Astrocyte of the spinal cord (primary cell): ENCODE data around the gene ADGRB3.
A peak's percentile ranks its signal among the peaks of the same experiment; 100 is the strongest.
"Not testable (repeated sequence)": the region's sequence is repeated elsewhere in the genome, so short reads cannot be mapped to it uniquely, and the experiment has no call there.

ENCODE experiments used
- DNase-seq: peaks from one replicate; pipeline ENCODE4 v3.0.0; 2011; ENCODE audit warnings: low read depth, low spot score
- H3K4me3 ChIP-seq: 2 replicates; pipeline ENCODE4 v1.5.1; 2011; ENCODE audit warnings: low read depth, mild to moderate bottlenecking, low read length, moderate library complexity
- in situ Hi-C: cut with HindIII; loops from 2 replicates; pipeline ENCODE4 v1.10.0; 2017; ENCODE audit warnings: low sequenced_read_pairs
- TF ChIP-seq, protein P1 (sequence below): IDR thresholded peaks from 2 replicates; pipeline ENCODE4 v1.5.1; 2012; ENCODE audit warnings: low read depth, mild to moderate bottlenecking, low read length, inconsistent platforms

ADGRB3 gene

GRCh38 chr6:69276204-69276603 lies 641.1 kb downstream of the ADGRB3 start:
- TF ChIP-seq, protein P1, sequence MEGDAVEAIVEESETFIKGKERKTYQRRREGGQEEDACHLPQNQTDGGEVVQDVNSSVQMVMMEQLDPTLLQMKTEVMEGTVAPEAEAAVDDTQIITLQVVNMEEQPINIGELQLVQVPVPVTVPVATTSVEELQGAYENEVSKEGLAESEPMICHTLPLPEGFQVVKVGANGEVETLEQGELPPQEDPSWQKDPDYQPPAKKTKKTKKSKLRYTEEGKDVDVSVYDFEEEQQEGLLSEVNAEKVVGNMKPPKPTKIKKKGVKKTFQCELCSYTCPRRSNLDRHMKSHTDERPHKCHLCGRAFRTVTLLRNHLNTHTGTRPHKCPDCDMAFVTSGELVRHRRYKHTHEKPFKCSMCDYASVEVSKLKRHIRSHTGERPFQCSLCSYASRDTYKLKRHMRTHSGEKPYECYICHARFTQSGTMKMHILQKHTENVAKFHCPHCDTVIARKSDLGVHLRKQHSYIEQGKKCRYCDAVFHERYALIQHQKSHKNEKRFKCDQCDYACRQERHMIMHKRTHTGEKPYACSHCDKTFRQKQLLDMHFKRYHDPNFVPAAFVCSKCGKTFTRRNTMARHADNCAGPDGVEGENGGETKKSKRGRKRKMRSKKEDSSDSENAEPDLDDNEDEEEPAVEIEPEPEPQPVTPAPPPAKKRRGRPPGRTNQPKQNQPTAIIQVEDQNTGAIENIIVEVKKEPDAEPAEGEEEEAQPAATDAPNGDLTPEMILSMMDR: no peak
- no peak for DNase-seq
- no peak overlapping the region for H3K4me3 ChIP-seq
- in situ Hi-C loops: no loop called here

DNA sequence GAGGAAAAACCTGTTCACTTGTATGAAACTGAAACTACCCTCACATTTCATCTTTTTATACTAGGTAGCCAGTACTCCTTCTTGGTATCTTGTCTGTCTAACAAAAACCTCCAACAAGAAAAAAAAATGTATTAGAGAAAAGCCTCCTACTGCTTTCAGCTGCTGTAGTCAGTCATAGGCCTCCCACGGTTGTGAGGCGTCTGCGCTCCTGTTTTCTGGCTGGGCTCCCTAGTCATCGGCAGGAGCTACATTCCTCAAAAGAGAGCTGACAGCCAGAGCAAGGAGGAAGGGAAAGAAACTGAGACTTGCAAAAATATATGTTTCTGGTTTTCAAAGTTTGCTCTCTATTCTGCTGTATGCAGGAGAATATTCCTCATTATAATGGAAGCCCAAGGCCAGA lies 644.7 kb downstream of the ADGRB3 start:
- TF ChIP-seq, protein P1: no peak
- peak; percentile 6 for DNase-seq
- H3K4me3 ChIP-seq: no peak overlapping the region
- in situ Hi-C loops: no loop called here

DNA sequence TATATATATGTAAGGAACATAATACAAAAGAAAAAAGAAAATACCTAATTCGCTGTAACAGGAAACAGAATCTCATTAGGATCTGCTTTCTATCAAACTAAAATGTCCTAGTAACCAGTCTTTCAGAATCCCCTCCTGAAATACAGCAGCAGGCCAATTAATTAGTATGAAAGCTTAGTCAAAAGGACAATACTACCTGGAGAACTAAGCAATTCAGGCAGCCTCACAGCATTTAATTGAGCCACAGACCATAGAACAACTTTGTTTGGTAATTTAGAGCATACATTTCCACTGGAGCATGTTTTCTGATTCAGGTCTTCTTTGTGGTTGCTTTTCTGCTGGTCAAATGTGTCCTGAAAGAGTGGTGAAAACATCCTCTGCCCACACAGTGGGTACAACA lies 645.8 kb downstream of the ADGRB3 start:
- no peak for DNase-seq
- in situ Hi-C loops: no loop called here
- H3K4me3 ChIP-seq: no peak overlapping the region
- TF ChIP-seq, protein P1: no peak

DNA sequence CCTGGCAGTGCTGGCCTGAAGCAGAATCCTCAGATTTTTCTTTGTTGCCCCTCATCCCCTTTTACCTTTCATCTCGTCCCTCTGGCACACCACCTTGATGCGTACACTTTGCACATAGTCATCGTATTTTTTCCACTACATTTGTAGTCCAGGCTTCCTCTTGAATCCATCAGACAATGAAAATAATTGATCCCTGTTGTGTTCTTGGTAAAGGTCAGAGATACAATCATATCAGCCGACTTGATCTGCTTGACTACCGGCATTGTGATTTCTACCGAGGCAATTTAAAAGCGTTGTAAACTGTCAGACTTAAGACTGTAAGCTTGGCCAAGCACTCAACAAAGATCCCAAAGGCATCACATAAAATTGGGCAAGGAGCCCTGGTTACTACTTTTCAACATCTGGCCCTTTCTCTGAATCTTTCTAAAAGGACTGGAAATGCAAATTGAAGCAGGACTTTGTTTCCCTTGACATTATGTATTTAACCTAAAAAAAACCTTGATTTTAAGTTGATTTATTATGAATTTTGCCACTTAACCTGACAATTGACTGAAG lies 649.2 kb downstream of the ADGRB3 start:
- TF ChIP-seq, protein P1: no peak
- in situ Hi-C loops: no loop called here
- DNase-seq: no peak
- no peak overlapping the region for H3K4me3 ChIP-seq

GRCh38 chr6:69285054-69285453 lies 650.0 kb downstream of the ADGRB3 start:
- no peak overlapping the region for H3K4me3 ChIP-seq
- no peak for DNase-seq
- TF ChIP-seq, protein P1: no peak
- in situ Hi-C loops: no loop called here

DNA sequence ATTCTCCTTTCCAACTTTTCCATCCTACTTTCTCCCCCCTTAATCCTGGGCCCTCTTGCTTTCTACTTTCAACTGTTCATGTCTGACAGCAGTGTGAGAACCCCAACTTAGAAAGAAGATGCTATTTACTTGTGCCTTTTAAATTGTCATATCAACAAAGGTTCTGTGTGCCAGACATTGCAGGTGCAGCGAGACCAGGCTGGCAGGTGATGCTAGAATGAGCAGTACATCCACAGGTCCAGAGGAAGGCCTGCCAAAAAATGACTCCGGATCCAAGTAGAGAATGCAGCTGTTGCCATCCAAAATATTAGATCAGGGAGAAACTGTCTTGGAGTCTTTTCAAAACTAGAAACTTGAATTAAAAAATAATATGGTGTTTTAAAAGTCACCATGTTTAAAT lies 651.2 kb downstream of the ADGRB3 start:
- TF ChIP-seq, protein P1: no peak
- no peak for DNase-seq
- no peak overlapping the region for H3K4me3 ChIP-seq
- in situ Hi-C loops: no loop called here

DNA sequence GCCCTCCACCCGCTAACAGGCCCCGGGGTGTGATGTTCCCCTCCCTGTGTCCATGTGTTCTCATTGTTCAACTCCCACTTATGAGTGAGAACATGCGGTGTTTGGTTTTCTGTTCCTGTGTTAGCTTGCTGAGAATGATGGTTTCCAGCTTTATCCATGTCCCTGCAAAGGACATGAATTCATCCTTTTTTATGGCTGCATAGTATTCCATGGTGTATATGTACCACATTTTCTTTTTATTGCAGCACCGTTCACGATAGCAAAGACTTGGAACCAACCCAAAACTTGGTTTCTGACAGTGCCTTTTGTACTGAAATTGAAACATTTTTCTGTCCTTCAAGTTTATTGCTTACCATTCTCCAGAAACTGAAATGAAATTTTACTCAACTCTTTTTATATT lies 653.1 kb downstream of the ADGRB3 start:
- in situ Hi-C loops: not testable (repeated sequence)

More for the DNA sequence above, 653.1 kb downstream of the ADGRB3 start:
- not testable (repeated sequence) for H3K4me3 ChIP-seq, DNase-seq
